ENCODE measurements around the gene IFT81.

GRCh38 chr12:110258466-110258865, 134.3 kb downstream of the IFT81 start:
- TF ChIP-seq CEBPB (IDR thresholded peaks at IDR 0.05) (no peak), RAD21 (IDR thresholded peaks at IDR 0.05; ENCODE audit: low read depth) (no peak)

Data from Ishikawa (cell line).